ENCODE results near the gene STARD9. TPM values are rescaled to one million over a fixed set of nuclear protein-coding genes. Genes with fewer than 3 reads are reported as not detected.

STARD9 gene
- total RNA-seq, 1 donor from 2014 or later = 8.8 TPM

- peaks cover 58% of the 10 kb centered on the region for H3K36me3 Mint-ChIP-seq (ENCODE audit: low read depth)
- H3K27ac Mint-ChIP-seq = no peak overlapping the region
- H3K4me1 Mint-ChIP-seq = no peaks in the 10 kb centered on the region
- H3K27me3 Mint-ChIP-seq = no peaks in the 10 kb centered on the region
- H3K9me3 Mint-ChIP-seq = no peaks in the 10 kb centered on the region
- H3K4me3 Mint-ChIP-seq = no peak overlapping the region
- intact Hi-C loops (cut with micrococcal nuclease) = no loop called here
- DNase-seq = no peak
These were observed 152.5 kb downstream of the STARD9 start for GRCh38 chr15:42727750-42728381.

GRCh38 chr15:42728560-42728959 is 153.2 kb downstream of the STARD9 start:
- no peak for DNase-seq
- Mint-ChIP-seq H3K4me3 (no peak overlapping the region), H3K9me3 (no peaks in the 10 kb centered on the region), H3K4me1 (no peaks in the 10 kb centered on the region), H3K36me3 (ENCODE audit: low read depth) (peaks cover 61% of the 10 kb centered on the region), H3K27me3 (no peaks in the 10 kb centered on the region), H3K27ac (no peak overlapping the region)
- intact Hi-C loops (cut with micrococcal nuclease) = no loop called here

- no peaks in the 10 kb centered on the region for H3K9me3 Mint-ChIP-seq
- no peaks in the 10 kb centered on the region for H3K27me3 Mint-ChIP-seq
- intact Hi-C loops (cut with micrococcal nuclease) = no loop called here
- H3K4me1 Mint-ChIP-seq = no peaks in the 10 kb centered on the region
- no peak overlapping the region for H3K4me3 Mint-ChIP-seq
- DNase-seq = no peak
- peaks cover 62% of the 10 kb centered on the region for H3K36me3 Mint-ChIP-seq (ENCODE audit: low read depth)
- no peak overlapping the region for H3K27ac Mint-ChIP-seq
These were observed 153.6 kb downstream of the STARD9 start for GRCh38 chr15:42728972-42729371.

DNA sequence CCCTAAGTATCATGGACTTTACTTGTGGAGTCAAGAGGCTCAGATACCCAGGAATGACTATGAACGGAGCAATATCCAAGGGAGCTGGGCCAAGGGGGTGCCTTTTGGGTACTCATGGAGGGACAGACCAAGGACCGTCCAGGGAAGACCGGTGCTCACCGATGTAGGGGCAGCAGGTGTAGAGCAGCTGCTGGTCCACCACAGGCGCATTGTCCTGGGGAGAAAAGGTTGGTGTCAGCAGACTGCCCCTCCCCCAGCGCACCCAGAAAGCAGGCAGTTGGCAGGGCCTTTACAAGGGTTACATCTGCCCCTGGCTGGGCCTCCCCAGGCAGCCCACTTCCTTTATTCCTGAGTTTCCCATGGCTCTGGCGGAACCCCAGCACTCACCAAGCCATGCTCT is 154.0 kb downstream of the STARD9 start:
- Mint-ChIP-seq H3K4me1 (peaks cover 2% of the 10 kb centered on the region), H3K27me3 (no peaks in the 10 kb centered on the region), H3K4me3 (no peak overlapping the region), H3K36me3 (ENCODE audit: low read depth) (peaks cover 62% of the 10 kb centered on the region), H3K9me3 (no peaks in the 10 kb centered on the region), H3K27ac (no peak overlapping the region)
- intact Hi-C loops (cut with micrococcal nuclease) = no loop called here
- DNase-seq = no peak

- intact Hi-C loops (cut with micrococcal nuclease) = no loop called here
- H3K4me1 Mint-ChIP-seq = peaks cover 2% of the 10 kb centered on the region
These were observed 154.7 kb downstream of the STARD9 start for GRCh38 chr15:42730135-42730534.

GRCh38 chr15:42730536-42730935 is 155.1 kb downstream of the STARD9 start:
- no peak overlapping the region for H3K4me3 Mint-ChIP-seq
- peaks cover 2% of the 10 kb centered on the region for H3K4me1 Mint-ChIP-seq
- H3K27ac Mint-ChIP-seq = no peak overlapping the region
- H3K27me3 Mint-ChIP-seq = no peaks in the 10 kb centered on the region
- intact Hi-C loops (cut with micrococcal nuclease) = no loop called here
- peaks cover 54% of the 10 kb centered on the region for H3K36me3 Mint-ChIP-seq (ENCODE audit: low read depth)
- DNase-seq = no peak
- no peaks in the 10 kb centered on the region for H3K9me3 Mint-ChIP-seq

More at GRCh38 chr15:42730135-42730534, 154.7 kb downstream of the STARD9 start:
- Mint-ChIP-seq H3K27ac (peak overlapping the region; percentile 78), H3K4me3 (no peak overlapping the region), H3K27me3 (no peaks in the 10 kb centered on the region), H3K36me3 (ENCODE audit: low read depth) (peaks cover 58% of the 10 kb centered on the region), H3K9me3 (no peaks in the 10 kb centered on the region)
- DNase-seq = no peak

GRCh38 chr15:42731461-42731860 is 156.1 kb downstream of the STARD9 start:
- Mint-ChIP-seq H3K4me1 (peaks cover 5% of the 10 kb centered on the region), H3K27ac (no peak overlapping the region), H3K27me3 (no peaks in the 10 kb centered on the region), H3K36me3 (ENCODE audit: low read depth) (peaks cover 49% of the 10 kb centered on the region), H3K4me3 (no peak overlapping the region), H3K9me3 (no peaks in the 10 kb centered on the region)
- intact Hi-C loops (cut with micrococcal nuclease) = no loop called here
- no peak for DNase-seq

GRCh38 chr15:42732095-42732827 is 156.9 kb downstream of the STARD9 start:
- Mint-ChIP-seq H3K9me3 (no peaks in the 10 kb centered on the region), H3K27me3 (no peaks in the 10 kb centered on the region), H3K4me3 (no peak overlapping the region), H3K4me1 (peaks cover 5% of the 10 kb centered on the region), H3K27ac (no peak overlapping the region), H3K36me3 (ENCODE audit: low read depth) (peaks cover 45% of the 10 kb centered on the region)
- DNase-seq = no peak
- intact Hi-C loops (cut with micrococcal nuclease) = no loop called here

DNA sequence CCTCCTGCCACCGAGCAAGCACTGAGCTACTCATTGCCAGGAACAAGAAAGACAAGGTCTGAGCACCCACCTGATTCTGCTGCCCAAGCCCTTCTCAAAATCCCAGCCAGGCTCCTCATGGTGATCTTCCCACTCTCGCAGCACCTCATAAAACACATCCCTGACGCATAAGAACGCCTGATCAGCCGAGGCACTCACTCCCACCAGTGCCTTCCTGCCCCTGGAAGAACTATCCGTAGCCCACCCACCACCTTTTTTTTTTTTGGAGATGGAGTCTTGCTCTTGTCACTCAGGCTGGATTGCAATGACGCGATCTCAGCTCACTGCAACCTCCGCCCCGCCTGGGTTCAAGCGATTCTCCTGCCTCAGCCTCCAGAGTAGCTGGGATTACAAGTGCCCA is 157.6 kb downstream of the STARD9 start:
- H3K36me3 Mint-ChIP-seq (ENCODE audit: low read depth) = peaks cover 39% of the 10 kb centered on the region
- intact Hi-C loops (cut with micrococcal nuclease) = no loop called here
- H3K4me1 Mint-ChIP-seq = peaks cover 9% of the 10 kb centered on the region
- H3K27me3 Mint-ChIP-seq = no peaks in the 10 kb centered on the region
- no peak for DNase-seq
- H3K4me3 Mint-ChIP-seq = no peak overlapping the region
- H3K9me3 Mint-ChIP-seq = no peaks in the 10 kb centered on the region
- no peak overlapping the region for H3K27ac Mint-ChIP-seq

GRCh38 chr15:42734076-42734672 is 158.8 kb downstream of the STARD9 start:
- intact Hi-C loops (cut with micrococcal nuclease) = no loop called here
- H3K4me3 Mint-ChIP-seq = peak overlapping the region; percentile 20
- DNase-seq = no peak
- no peaks in the 10 kb centered on the region for H3K27me3 Mint-ChIP-seq
- no peak overlapping the region for H3K27ac Mint-ChIP-seq
- H3K4me1 Mint-ChIP-seq = peaks cover 9% of the 10 kb centered on the region
- no peaks in the 10 kb centered on the region for H3K9me3 Mint-ChIP-seq
- peaks cover 37% of the 10 kb centered on the region for H3K36me3 Mint-ChIP-seq (ENCODE audit: low read depth)

DNA sequence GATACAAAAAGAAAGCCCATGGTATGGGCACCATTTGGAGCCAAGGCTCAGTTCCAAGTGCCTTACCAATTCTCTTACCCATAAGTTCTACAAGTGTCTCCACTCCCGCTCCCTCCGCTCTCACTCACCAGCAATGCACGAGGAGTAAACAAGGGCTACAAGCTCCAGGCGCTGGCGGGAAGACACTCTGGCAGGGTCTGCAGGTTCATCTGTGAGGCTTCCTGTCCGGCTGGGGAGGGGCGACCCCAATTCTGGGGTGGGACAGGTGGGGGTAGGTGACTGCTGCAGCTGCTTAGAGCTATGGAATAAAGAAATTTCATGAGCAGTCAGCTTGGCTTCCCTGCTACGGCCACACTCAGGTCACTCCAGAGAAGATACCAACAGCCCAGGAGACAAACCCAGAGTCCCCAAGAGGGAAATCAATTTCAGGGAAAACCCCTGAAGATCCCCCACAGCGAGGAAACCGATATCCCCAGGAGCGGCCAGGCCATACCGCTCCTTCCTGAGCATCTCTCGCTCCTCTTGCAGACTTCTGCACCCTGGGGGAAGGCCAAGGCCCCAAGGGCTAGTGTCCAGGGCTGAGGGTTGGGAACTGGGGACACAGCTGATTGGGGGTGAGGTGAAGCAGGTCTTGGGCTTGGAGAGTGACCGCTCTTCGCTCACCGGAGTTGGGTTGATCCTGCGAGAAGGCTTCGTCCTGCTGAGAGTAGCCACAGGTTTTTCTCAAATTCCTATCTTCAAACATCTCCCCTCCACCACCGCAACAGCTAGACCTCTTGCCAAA is 160.2 kb downstream of the STARD9 start:
- peak overlapping the region; percentile 83 for H3K4me3 Mint-ChIP-seq
- no peaks in the 10 kb centered on the region for H3K9me3 Mint-ChIP-seq
- intact Hi-C loops (cut with micrococcal nuclease) = no loop called here
- no peak for DNase-seq
- peaks cover 9% of the 10 kb centered on the region for H3K4me1 Mint-ChIP-seq
- no peaks in the 10 kb centered on the region for H3K27me3 Mint-ChIP-seq
- H3K36me3 Mint-ChIP-seq (ENCODE audit: low read depth) = peaks cover 29% of the 10 kb centered on the region
- H3K27ac Mint-ChIP-seq = peak overlapping the region; percentile 52

- peaks cover 25% of the 10 kb centered on the region for H3K36me3 Mint-ChIP-seq (ENCODE audit: low read depth)
- DNase-seq = peak; percentile 79
- no peaks in the 10 kb centered on the region for H3K9me3 Mint-ChIP-seq
- peaks cover 9% of the 10 kb centered on the region for H3K4me1 Mint-ChIP-seq
- no peaks in the 10 kb centered on the region for H3K27me3 Mint-ChIP-seq
- H3K27ac Mint-ChIP-seq = peak overlapping the region; percentile 52
- peak overlapping the region; percentile 83 for H3K4me3 Mint-ChIP-seq
- intact Hi-C loops (cut with micrococcal nuclease) = no loop called here
These were observed 160.9 kb downstream of the STARD9 start for GRCh38 chr15:42736178-42736792.

DNA sequence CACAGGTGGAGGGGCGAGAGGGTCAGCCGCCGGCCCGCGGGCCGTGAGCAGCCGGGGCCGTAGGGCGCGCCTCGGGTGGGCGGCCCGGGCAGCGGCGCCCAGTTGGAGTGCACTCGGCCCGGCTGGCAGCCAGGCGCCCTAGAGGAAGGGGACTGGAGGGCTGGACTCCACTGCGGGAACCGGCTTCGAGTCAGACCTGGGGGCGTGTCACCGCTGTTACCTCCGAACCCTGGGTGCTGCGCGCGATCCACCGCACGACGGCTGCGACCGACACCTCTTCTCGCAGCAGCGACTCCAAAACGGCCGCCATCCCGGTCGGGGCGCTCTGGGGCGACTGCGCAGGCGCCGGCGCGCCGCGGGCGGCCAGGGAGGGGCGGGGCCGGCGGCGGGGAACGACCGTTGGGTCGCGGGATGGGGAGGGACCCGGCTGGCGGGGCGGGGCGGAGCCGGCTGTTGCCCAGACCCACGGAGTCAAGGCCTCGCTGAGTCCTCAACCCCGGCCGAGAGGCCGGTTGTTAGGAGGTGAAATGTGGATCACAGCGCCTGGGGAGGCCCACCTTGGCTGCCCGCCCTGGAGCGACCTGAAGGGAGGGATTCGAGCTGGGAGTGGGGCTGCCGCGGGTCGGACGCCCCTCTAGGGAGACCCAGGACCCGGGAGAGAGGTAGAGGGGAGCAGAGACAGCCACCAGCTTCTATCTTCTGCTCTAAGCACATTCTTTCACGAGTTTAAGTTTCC is 161.6 kb downstream of the STARD9 start, which contains the start of gene CDAN1:
CDAN1 (minus strand) TSS at position 336 of the 736 bp plus-strand sequence; CDS start at position 310, 26 bp downstream.
- peaks cover 9% of the 10 kb centered on the region for H3K4me1 Mint-ChIP-seq
- H3K9me3 Mint-ChIP-seq = no peaks in the 10 kb centered on the region
- H3K27ac Mint-ChIP-seq = peak within 1 kb of the TSS; percentile 78
- peak; percentile 97 for DNase-seq
- peaks cover 20% of the 10 kb centered on the region for H3K36me3 Mint-ChIP-seq (ENCODE audit: low read depth)
- H3K4me3 Mint-ChIP-seq = peak within 1 kb of the TSS; percentile 83
- H3K27me3 Mint-ChIP-seq = no peaks in the 10 kb centered on the region
- intact Hi-C loops (cut with micrococcal nuclease) = loop anchor here (1.0 kb wide), 1 partner anchor 184 kb away; no protein-coding TSS in a partner anchor

Data from activated CD4-positive, alpha-beta T cell treated with anti-CD3 and anti-CD28 coated beads, Interleukin-2, amount 10 ng/mL, durations not matched to agents 24 days and 14 days (primary cell).